IPS DF 6.9 (cell line): Measurements from ENCODE around the gene NKPD1.

Source experiments
- DNase-seq: peaks from one replicate; pipeline ENCODE4 v3.0.0-alpha.2; 2013; ENCODE audit warnings: low read depth, low spot score
- H3K27ac ChIP-seq: one replicate; pipeline ENCODE4 v1.5.1; 2013; ENCODE audit warnings: low read length, control low read depth
- H3K27me3 ChIP-seq: 2 replicates; pipeline ENCODE4 v1.6.1; 2013; ENCODE audit warnings: mild to moderate bottlenecking, low read length; ENCODE audit not compliant: control insufficient read depth, insufficient read depth
- H3K36me3 ChIP-seq: 2 replicates; pipeline ENCODE4 v1.6.1; 2013; ENCODE audit warnings: low read length; ENCODE audit not compliant: control insufficient read depth, insufficient read depth
- H3K4me1 ChIP-seq: 2 replicates; pipeline ENCODE4 v1.6.1; 2013; ENCODE audit warnings: low read length; ENCODE audit not compliant: control insufficient read depth, insufficient read depth
- H3K4me3 ChIP-seq: 2 replicates; pipeline ENCODE4 v1.5.1; 2013; ENCODE audit warnings: mild to moderate bottlenecking, low read length
- H3K9me3 ChIP-seq: 2 replicates; pipeline ENCODE4 v1.6.1; 2013; ENCODE audit warnings: low read length, inconsistent platforms; ENCODE audit not compliant: control insufficient read depth, insufficient read depth
- WGBS: extraction: QIAGEN DNeasy Blood & Tissue Kit; methylation state at CpG from one replicate; pipeline ENCODE4 v1.1.7; 2013; ENCODE audit warnings: mixed read lengths, missing lambda C conversion rate; ENCODE audit not compliant: insufficient read length, insufficient coverage; 5-methylcytosine and 5-hydroxymethylcytosine counted together

The NKPD1 gene

GRCh38 chr19:45128806-45129205 is 32.0 kb downstream of the NKPD1 start:
- Histone ChIP-seq H3K27ac (no peak overlapping the region), H3K9me3 (no peaks in the 10 kb centered on the region), H3K4me1 (peaks cover 6% of the 10 kb centered on the region), H3K36me3 (no peaks in the 10 kb centered on the region), H3K4me3 (no peak overlapping the region), H3K27me3 (no peaks in the 10 kb centered on the region)
- WGBS, result no CpG with 5 or more reads among the region's 5 CpGs
- DNase-seq, result no peak

DNA sequence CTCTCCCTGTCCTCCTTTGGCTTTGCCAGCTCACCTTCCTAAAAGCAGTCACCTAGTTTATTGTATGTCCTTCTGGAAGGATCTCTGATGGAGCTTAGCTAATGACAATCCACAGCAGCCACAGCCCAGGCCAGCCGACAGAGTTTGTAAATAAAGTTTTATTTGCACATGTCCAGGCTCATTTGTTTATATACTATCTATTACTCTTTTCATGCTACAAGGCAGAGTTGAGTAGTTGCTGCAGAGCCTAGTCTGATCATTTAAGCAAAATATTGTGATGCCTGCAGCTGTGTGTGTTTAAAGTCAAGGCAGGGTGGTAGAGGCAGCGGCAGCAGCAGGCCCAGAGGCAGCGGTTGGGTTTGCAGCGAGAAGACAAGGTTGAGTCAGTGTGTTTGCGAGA is 32.6 kb downstream of the NKPD1 start:
- DNase-seq, result no peak
- H3K9me3 ChIP-seq, result no peaks in the 10 kb centered on the region
- no peaks in the 10 kb centered on the region for H3K36me3 ChIP-seq
- no peak overlapping the region for H3K4me3 ChIP-seq
- no CpG with 5 or more reads among the region's 5 CpGs for WGBS
- peaks cover 6% of the 10 kb centered on the region for H3K4me1 ChIP-seq
- H3K27me3 ChIP-seq, result no peaks in the 10 kb centered on the region
- no peak overlapping the region for H3K27ac ChIP-seq

- Histone ChIP-seq H3K4me1 (peaks cover 6% of the 10 kb centered on the region), H3K4me3 (no peak overlapping the region), H3K9me3 (no peaks in the 10 kb centered on the region), H3K27me3 (no peaks in the 10 kb centered on the region), H3K36me3 (no peaks in the 10 kb centered on the region), H3K27ac (no peak overlapping the region)
- DNase-seq, result no peak
- no CpG with 5 or more reads among the region's 7 CpGs for WGBS
These were observed 34.1 kb downstream of the NKPD1 start for GRCh38 chr19:45126654-45127053.

GRCh38 chr19:45125975-45126493 is 34.7 kb downstream of the NKPD1 start:
- Histone ChIP-seq H3K9me3 (no peaks in the 10 kb centered on the region), H3K27ac (no peak overlapping the region), H3K36me3 (no peaks in the 10 kb centered on the region), H3K27me3 (no peaks in the 10 kb centered on the region), H3K4me1 (peaks cover 6% of the 10 kb centered on the region), H3K4me3 (no peak overlapping the region)
- WGBS, result no CpG with 5 or more reads among the region's 12 CpGs
- DNase-seq, result peak; percentile 57

- Histone ChIP-seq H3K9me3 (no peaks in the 10 kb centered on the region), H3K27me3 (no peaks in the 10 kb centered on the region), H3K4me3 (no peak overlapping the region), H3K36me3 (no peaks in the 10 kb centered on the region), H3K27ac (no peak overlapping the region), H3K4me1 (peaks cover 3% of the 10 kb centered on the region; the same call in 1 of the 2 replicates)
- no peak for DNase-seq
- no CpG with 5 or more reads among the region's 9 CpGs for WGBS
These were observed 35.4 kb downstream of the NKPD1 start for GRCh38 chr19:45125360-45125759.

GRCh38 chr19:45124021-45124420 is 36.8 kb downstream of the NKPD1 start:
- Histone ChIP-seq H3K4me1 (peaks cover 1% of the 10 kb centered on the region; the same call in 1 of the 2 replicates), H3K9me3 (no peaks in the 10 kb centered on the region), H3K27ac (no peak overlapping the region), H3K27me3 (no peaks in the 10 kb centered on the region), H3K36me3 (no peaks in the 10 kb centered on the region), H3K4me3 (no peak overlapping the region)
- WGBS, result no CpG with 5 or more reads among the region's 6 CpGs
- no peak for DNase-seq

GRCh38 chr19:45123440-45123850 is 37.3 kb downstream of the NKPD1 start:
- no peak for DNase-seq
- Histone ChIP-seq H3K27me3 (no peaks in the 10 kb centered on the region), H3K9me3 (no peaks in the 10 kb centered on the region)

GRCh38 chr19:45122832-45123231 is 38.0 kb downstream of the NKPD1 start:
- Histone ChIP-seq H3K4me3 (no peak overlapping the region), H3K36me3 (no peaks in the 10 kb centered on the region), H3K4me1 (peaks cover 1% of the 10 kb centered on the region; the same call in 1 of the 2 replicates), H3K9me3 (no peaks in the 10 kb centered on the region), H3K27ac (no peak overlapping the region), H3K27me3 (no peaks in the 10 kb centered on the region)
- WGBS, result no CpG with 5 or more reads among the region's 6 CpGs
- no peak for DNase-seq

More at GRCh38 chr19:45123440-45123850, 37.3 kb downstream of the NKPD1 start:
- WGBS, result no CpG with 5 or more reads among the region's 9 CpGs
- peaks cover 1% of the 10 kb centered on the region; the same call in 1 of the 2 replicates for H3K4me1 ChIP-seq
- H3K36me3 ChIP-seq, result no peaks in the 10 kb centered on the region
- H3K27ac ChIP-seq, result no peak overlapping the region
- H3K4me3 ChIP-seq, result no peak overlapping the region

- Histone ChIP-seq H3K4me1 (peaks cover 1% of the 10 kb centered on the region; the same call in 1 of the 2 replicates), H3K36me3 (no peaks in the 10 kb centered on the region), H3K4me3 (no peak overlapping the region), H3K27ac (no peak overlapping the region), H3K27me3 (no peaks in the 10 kb centered on the region), H3K9me3 (no peaks in the 10 kb centered on the region)
- no CpG with 5 or more reads among the region's 11 CpGs for WGBS
- no peak for DNase-seq
These were observed 38.9 kb downstream of the NKPD1 start for GRCh38 chr19:45121827-45122345.

- WGBS, result no CpG with 5 or more reads among the region's 6 CpGs
These were observed 41.2 kb downstream of the NKPD1 start for GRCh38 chr19:45119582-45119981.

More at GRCh38 chr19:45119582-45119981, 41.2 kb downstream of the NKPD1 start:
- Histone ChIP-seq H3K27me3 (no peaks in the 10 kb centered on the region), H3K4me3 (no peak overlapping the region), H3K27ac (no peak overlapping the region), H3K36me3 (no peaks in the 10 kb centered on the region), H3K4me1 (no peaks in the 10 kb centered on the region; the same call in 1 of the 2 replicates), H3K9me3 (no peaks in the 10 kb centered on the region)
- no peak for DNase-seq
